NCI-H226 (cell line): Measurements from ENCODE around the gene PACS2.
"Not testable (repeated sequence)": the region's sequence is repeated elsewhere in the genome, so short reads cannot be mapped to it uniquely, and the experiment has no call there.

ENCODE experiments used
- DNase-seq: peaks from one replicate; pipeline ENCODE4 v3.0.0-alpha.2; 2015

Gene PACS2

GRCh38 chr14:105290621-105291346, 23.8 kb upstream of the PACS2 start:
- no peak for DNase-seq

DNA sequence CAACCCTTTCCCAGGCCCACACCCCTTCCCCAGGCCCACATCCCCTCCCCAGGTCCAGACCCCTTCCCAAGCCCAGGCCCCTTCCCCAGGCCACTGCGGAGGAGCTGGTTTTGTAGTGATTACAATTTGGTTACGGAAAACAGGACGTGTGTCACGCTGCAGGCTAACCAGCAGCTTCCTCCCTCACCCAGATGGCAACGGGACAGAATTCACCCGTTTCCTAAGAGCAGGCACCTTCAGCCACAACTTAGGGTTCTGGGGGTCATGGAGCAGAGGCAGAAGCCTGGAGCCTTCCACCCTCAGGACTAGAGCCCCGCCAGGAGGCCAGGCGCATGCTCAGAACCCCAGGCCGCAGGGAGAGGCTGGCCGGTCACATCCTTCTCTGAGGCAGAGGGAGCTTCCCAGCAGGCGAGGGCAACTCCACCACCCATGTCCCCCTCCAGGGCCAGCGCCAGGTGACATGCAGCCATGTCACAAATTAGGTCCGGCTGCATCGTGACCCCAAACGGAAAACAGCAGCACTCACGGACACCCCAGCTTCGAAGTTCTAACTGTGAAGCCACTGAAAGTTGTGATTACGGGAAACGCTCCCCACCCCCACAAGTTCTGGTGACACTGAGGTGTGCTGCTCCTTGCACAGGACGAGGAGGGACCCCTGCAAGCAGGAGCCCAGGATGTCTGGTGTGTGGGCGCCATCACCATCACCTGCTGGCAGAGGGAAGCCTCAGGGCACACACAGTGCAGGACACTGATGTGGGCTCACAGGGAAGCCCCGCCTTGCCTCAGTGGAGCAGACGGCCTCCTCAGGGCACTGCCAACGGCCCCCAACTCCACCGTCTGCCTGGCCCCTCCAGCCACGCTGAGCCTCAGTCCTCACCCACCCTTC, 21.5 kb upstream of the PACS2 start:
- no peak for DNase-seq

- DNase-seq, result no peak
These were observed 20.4 kb upstream of the PACS2 start for GRCh38 chr14:105294142-105294597.

DNA sequence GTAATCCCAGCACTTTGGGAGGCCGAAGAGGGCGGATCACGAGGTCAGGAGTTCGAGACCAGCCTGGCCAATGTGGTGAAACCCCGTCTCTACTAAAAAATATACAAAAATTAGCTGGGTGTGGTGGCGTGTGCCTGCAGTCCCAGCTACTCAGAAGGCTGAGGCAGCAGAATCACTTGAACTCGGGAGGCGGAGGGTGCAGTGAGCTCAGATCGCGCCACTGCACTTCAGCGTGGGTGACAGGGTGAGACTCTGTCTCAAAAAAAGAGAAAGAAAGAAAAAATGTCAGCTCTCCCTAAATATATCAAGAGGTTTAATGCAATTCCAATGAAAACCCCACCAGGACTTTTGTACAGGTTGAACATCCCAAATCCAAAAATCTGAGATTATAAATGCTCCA, 17.2 kb upstream of the PACS2 start:
- not testable (repeated sequence) for DNase-seq

DNA sequence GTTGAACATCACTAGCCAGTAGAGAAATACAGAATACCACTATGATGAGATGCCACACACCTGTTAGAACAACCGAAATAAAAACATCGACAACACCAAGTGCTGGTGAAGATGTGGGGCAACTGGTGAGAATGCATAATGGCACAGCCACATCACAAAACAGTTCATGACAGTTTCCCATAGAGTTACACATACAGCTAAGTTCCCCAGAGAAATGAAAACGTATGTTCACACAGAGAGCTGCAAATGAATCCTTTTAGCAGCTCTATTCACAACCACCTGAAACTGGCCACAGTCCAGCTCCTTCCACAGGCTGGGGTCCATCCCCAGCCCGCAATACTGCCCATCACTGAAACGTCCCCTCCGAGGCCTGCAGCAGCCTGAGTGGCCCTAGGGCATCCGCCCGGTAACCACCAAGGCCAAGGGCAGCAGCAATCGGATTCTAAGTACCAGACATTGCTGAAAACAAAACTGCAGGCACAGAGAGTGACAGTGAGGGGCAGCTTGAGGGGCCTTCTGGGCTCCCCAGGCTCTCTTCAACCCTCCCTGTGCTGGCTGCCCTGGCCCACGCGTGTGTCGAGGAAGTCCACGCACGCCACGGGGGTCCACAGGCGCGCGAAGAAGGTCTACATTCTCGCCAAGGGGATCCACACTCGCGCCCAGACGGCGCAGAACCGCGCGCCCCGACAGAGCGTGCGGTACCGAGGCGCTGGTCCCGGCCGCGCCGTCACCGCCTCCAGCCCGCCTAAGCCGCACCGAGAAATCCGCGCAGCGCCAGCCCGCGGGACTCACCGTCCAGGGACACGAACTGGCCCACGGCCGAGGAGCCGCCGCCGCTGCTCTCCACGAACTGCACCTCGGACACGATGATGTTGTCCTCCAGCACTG, 14.7 kb upstream of the PACS2 start:
- no peak for DNase-seq

- DNase-seq, result peak; percentile 81
These were observed 13.9 kb upstream of the PACS2 start, which contains the start of gene BRF1 for GRCh38 chr14:105300542-105301102. Gene BRF1, minus strand, starts transcription at chr14:105301001. Its CDS starts 372 bp downstream, at chr14:105300629.

DNA sequence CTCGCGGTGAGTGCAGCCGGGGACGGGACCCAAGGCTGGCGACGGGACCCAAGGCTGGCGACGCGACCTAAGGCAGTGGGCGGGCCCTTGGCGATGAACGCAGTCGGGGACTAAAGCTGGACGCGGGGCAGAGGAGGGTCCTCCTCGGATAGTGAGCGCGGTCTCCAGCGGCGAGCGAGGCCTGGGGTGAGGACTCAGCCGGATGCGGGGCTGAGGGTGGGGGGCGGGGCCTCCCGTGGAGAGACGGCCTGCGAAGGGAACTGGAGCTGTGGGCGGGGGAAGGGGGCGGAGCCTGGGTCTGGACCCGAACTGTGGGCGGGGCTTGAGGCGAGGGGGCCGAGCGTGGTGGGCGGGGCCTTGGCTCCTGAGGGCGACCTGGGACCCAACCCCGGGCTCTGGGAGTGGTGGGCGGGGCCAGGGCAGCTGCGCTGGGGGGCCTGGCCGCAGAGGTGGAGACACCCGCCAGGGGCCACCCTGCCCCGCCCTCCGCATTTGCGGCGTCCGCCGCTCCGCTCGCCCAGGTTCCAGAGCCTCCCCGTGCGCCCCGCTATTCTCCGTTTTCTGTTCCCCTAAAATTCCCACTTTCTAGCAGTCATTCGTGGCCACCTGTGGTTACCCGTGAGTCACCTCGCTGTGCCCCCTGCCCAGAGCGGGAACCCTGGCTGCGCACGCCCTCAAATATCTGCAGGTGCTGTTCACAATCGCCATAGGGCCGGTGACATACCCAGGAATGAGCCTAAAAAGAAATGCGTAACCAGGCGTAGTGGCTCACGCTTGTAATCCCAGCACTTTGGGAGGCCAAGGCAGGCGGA, 13.2 kb upstream of the PACS2 start:
- DNase-seq, result peak; percentile 88

DNA sequence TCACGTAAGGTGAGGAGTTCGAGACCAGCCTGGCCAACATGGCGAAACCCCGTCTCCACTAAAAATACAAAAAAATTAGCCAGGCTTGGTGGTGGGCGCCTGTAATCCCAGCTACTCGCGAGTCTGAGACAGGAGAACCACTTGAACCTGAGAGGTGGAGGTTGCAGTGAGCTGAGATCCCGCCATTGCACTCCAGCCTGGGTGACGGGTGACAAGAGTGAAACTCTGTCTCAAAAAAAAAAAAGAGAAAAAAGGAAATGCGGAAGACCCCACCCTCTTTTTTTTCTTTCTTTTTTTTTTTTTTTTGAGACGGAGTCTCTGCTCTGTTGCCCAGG, 12.7 kb upstream of the PACS2 start:
- DNase-seq, result not testable (repeated sequence)

DNA sequence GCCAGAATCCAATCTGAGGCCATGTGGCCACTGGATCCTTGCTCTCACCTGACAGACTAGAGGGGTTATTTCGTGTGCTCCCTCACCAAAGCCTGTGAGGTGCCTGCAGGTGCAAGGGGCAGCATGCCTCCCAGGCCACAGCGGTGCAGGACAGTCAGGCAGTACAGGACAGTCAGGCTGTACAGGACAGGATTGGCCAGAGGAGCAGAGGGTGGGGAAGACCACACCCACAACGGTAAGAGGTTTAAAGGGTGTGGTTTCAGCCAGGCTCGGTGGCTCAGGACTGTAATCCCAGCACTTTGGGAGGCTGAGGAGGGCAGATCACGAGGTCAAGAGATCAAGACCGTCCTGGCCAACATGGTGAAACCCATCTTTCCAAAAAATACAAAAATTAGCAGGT, 10.6 kb upstream of the PACS2 start:
- DNase-seq, result no peak

- DNase-seq, result no peak
These were observed 10.0 kb upstream of the PACS2 start for GRCh38 chr14:105304565-105304964.

GRCh38 chr14:105305345-105305744, 9.2 kb upstream of the PACS2 start:
- DNase-seq, result no peak

DNA sequence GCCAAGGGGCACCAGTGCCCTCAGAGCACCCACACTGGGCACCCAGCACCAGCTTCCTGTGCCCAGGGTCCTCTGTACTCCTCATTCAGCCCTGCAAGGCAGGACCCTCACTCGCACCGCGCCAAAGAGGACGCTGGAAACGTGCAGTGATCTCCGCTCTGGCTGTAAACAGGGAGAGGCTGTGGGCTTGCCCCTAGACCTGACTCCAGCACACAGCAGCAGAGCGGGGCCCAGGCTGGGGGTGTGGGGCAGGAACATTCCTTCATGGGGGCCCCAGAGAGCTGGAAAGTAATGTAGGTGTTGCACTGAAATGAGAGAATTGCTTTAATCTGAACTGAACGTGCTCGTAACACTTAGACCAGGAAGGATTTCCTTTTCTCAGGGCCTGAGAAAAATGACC, 8.8 kb upstream of the PACS2 start:
- DNase-seq, result no peak

DNA sequence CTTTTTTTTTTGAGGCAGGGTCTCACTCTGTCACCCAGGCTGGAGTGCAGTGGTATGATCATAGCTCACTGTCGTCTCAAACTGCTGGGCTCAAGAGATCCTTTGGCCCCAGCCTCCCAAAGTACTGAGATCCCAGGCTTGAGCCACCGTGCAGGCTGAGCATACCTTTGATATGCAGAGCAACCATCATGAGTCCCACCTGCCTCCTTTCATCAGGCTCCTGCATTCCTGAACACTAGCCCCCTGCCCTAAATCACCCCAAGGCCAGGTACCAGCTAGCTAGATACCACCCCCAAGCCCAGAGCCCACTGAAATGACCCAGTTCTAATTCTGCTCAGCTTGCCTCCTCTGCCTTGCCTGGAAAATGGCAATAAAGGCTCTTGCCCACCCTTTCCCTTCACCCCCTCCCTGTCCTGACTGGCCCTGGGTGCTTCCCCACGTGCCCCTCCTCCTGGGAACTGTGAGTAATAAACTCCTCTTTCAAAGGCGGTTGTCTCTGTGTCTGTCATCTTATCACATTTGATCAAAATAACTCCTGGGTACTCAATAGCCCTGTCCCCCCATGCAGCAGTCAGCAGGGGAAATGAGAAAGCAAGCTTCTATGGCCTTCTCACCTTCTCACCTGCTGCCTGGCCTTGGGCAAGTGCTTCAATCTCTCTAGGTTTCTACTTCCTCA, 7.4 kb upstream of the PACS2 start:
- DNase-seq, result no peak

GRCh38 chr14:105309371-105309770, 5.2 kb upstream of the PACS2 start:
- DNase-seq, result no peak

- no peak for DNase-seq
These were observed 2.7 kb upstream of the PACS2 start for GRCh38 chr14:105311838-105312237.

- no peak for DNase-seq
These were observed 1.6 kb upstream of the PACS2 start for GRCh38 chr14:105312973-105313372.

DNA sequence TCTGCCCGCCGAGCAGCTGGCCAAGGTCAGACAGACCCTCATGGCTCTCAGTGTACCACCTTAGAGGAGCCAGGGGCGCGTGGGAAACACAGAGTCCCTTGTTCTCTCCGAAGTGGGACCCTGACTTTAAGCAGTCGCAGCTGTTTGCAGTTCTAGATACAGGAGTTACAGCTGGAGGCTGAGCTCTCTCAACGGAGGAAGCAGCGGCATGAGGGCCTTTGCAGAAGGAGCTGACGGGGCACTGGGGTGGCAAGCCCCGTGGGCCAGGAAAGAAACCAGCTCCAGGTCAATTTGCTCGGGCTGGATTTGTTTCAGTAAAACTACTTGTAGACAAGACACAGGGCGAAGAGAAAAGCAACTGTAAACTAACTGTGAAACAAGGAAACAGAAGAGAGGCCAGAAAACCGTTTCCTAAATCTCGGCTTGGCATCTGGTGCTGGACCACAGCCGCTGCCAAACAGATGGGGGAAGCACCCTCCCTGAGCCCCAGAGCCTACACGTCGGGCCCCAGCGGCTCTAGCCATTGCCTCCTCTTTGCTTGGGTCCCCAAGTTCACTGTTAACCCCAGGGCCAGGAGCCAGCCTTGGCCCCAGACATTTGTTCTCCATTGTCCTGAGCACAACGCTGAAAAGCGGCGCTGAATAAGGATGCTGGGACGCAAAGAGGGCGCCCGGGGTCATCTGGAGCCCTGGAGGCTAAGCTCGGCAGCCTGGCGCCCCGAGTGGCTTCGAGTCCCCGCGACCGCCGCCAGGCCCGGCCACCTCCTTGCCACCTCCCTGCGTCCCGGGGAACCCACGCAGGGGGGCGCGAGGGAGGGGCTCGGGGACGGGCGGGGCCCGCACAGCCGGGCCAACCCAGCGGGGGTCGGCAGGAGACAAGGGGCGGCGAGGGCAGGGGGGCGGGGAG, 914 bp upstream of the PACS2 start:
- DNase-seq, result no peak

GRCh38 chr14:105315211-105315721, 718 bp downstream of the PACS2 start:
- DNase-seq, result no peak

DNA sequence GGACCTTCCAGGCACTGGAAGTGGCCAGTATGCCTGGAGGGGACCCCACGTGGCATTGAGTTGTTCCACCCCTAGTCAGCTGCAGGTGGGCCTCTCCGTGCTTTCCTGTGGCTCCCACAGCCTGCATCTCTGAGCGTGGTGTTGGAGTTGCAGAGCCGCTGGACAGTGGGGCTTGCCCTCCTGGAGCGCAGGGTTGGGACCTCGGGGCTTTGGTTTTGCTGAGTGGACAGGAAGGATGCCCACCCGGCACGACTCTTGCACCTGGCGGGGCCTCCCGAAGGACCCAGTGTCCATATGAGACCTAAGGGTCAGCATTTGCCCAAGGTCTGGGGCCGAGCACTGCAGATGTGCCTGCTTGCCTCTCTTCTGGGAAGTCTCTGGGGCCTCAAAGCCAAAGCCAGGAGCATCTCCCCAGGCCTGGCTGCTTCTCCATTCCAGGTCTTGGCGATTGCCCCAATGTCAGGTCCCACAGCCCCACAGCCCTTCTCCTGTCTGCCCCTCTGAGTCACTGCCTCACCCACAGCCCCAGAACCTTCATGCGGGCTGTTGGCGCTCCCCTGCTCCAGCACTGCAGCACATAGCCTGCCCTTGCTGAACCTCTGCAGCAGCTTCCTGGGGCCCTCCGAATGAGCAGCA, 1.5 kb downstream of the PACS2 start:
- no peak for DNase-seq

- DNase-seq, result no peak
These were observed 2.0 kb downstream of the PACS2 start for GRCh38 chr14:105316577-105316941.
